Measurements from ENCODE around the gene LMTK2. TPM values are rescaled to one million over a fixed set of nuclear protein-coding genes. Genes with fewer than 3 reads are reported as not detected.
A peak's percentile ranks its signal among the peaks of the same experiment; 100 is the strongest.

Gene LMTK2
- total and polyA plus RNA-seq, 5 experiments from 2014 or later, result 1.8 to 27.9 (median 4.9) TPM

DNA sequence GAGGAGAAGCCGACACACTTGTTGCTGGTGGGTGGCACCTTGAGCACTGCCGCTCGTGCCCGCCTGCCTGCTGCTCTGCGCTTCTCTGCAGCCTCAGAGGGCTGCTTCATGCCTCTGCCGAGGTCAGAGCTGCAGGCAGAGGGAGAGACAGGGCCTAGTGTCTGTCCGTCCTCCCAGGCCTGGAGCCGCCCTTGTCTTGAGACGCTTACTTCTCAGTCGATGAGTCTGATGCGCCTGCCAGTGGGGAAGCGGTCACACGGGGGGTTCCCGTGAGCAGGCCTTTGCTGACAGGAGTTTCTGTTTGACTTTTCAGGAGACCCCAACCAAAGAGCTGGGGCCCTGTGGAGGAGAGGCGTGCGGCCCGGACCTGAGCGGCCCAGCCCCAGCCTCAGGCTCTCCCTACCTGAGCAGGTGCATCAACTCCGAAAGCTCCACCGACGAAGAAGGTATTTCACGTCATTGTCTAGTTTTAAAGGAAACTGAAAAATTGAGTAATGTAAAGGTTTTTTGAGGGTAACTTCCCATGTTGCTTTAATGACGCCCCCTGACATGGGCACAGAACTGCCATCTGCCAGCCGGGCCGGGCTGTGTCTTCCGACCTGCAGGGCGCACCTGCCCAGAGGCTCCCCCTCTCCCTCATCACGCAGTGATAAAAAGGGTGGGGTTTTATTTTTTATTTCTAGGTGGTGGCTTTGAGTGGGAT lies 96.8 kb downstream of the LMTK2 start:
- Mint-ChIP-seq H3K4me3 (peak overlapping the region; percentile 81 to 95 (median 90)), H3K4me1 (peaks cover 36 to 73% (median 69%) of the 10 kb centered on the region in 4 donors), H3K27me3 (no peaks in the 10 kb centered on the region), H3K9me3 (peaks cover 0 to 4% (median 0%) of the 10 kb centered on the region in 9 donors), H3K27ac (peak overlapping the region; percentile 77 to 98 (median 96)), H3K36me3 (peaks cover 0 to 27% (median 13%) of the 10 kb centered on the region in 3 donors)
- ATAC-seq, result peak; percentile 30 to 35
- DNase-seq, result peak in 2 of 10 donors; percentile 9 to 32
- POLR2A ChIA-PET, result interaction anchor here (0.5 to 5.4 kb wide), 18 partner anchors 9 to 675 kb away, joined by 3 to 84 read pairs (median 5); partner anchors contain the start of genes BHLHA15, TECPR1 and TRRAP

DNA sequence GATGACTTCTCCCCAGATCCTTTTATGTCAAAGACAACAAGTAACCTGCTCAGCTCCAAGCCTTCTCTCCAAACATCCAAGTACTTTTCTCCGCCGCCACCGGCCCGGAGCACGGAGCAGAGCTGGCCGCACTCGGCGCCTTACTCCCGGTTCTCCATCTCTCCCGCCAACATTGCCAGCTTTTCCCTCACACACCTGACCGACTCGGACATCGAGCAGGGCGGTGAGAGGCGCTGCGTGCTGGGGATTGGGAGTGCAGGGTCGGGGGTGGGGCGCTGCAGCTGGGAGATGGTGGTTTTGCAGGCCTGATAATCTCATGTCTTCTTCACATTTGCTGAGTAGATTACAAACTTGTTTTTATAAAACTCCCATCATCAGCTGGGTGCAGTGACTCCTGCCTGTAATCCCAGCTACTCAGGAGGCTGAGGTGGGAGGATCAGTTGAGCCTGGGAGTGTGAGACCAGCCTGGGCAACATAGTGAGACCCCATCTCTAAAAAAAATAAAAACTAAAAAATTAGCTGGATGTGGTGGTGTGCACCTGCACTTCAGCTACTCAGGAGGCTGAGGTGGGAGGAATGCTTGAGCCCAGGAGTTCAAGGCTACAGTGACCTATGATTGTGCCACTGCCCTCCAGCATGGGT lies 97.4 kb downstream of the LMTK2 start:
- Mint-ChIP-seq H3K27ac (peak overlapping the region; percentile 77 to 98 (median 96)), H3K4me1 (peaks cover 35 to 73% (median 67%) of the 10 kb centered on the region in 4 donors), H3K36me3 (peaks cover 0 to 30% (median 11%) of the 10 kb centered on the region in 3 donors), H3K27me3 (no peaks in the 10 kb centered on the region), H3K9me3 (peaks cover 0 to 3% (median 0%) of the 10 kb centered on the region in 9 donors), H3K4me3 (peak overlapping the region; percentile 81 to 95 (median 90))
- ATAC-seq, result no peak
- DNase-seq, result no peak
- POLR2A ChIA-PET, result interaction anchor here (0.6 to 5.4 kb wide), 6 partner anchors 8 to 674 kb away, joined by 3 to 84 read pairs (median 10); partner anchors contain the start of genes BHLHA15, TECPR1 and TRRAP

DNA sequence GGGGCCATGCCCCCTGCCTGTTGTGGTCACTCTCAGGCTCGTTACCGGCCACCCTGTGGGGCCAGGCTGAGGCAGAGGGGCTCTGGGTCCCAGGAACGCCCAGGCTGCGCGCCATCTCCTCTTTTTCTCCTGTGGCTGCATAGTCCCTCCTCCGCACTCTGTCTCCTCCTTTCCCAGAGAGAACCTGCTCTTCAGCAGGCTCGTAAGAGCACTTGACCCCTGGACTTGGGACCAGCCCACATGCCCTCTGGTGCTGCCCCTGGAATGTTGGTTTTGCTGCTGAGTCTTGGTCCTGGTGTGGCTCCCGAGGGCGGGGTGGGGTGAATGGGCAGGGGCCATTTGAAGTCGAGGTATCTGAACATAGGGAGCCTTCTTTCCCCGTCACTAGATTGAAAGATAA lies 98.0 kb downstream of the LMTK2 start:
- Mint-ChIP-seq H3K4me1 (peaks cover 34 to 72% (median 64%) of the 10 kb centered on the region in 4 donors), H3K4me3 (peak overlapping the region in 9 of 10 donors; percentile 29 to 95 (median 81))

DNA sequence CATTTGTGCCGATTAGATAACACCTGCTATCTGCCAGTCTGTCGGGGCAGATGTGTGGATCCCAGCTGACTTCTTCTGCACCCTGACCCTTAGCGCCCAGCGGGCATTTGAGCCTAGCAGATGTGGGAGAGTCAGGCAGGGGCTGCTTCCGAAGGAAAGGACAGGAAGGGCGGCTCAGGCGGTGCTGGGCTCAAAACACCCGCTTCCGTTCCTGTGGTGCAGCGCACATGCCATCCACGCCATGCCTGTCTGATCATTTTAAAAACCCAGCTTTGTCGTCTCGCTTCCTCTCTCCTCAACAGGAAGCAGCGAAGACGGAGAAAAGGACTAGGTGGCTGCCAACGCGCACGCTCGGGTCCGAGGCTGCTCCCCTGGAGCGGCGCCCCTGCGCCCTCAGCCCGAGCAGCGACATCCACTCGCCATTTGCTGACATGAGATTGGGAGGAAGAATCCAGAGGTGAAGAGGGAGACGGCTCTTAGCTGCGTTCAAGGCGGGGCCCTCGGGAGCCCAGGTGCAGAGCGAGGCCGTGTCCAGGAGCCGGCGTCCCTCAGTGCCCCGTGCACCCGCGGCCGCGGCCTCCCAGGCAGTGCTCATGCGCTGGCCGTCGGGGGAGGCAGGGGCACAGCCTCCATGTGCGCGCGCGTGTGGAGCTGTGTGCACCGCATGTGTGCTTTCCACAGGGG lies 98.6 kb downstream of the LMTK2 start:
- Mint-ChIP-seq H3K27me3 (no peaks in the 10 kb centered on the region), H3K27ac (peak overlapping the region; percentile 41 to 98 (median 78)), H3K4me1 (peaks cover 30 to 71% (median 61%) of the 10 kb centered on the region in 4 donors), H3K4me3 (peak overlapping the region in 9 of 10 donors; percentile 29 to 95 (median 79)), H3K36me3 (peaks cover 0 to 30% (median 6%) of the 10 kb centered on the region in 3 donors), H3K9me3 (no peaks in the 10 kb centered on the region)
- DNase-seq (no peak), ATAC-seq (no peak)
- POLR2A ChIA-PET, result interaction anchor here (0.5 to 5.4 kb wide), 2 partner anchors 45 to 200 kb away, joined by 8 to 84 read pairs; partner anchors contain the start of gene TECPR1

More for the DNA sequence above, 98.0 kb downstream of the LMTK2 start:
- Mint-ChIP-seq H3K27ac (peak overlapping the region; percentile 41 to 98 (median 78)), H3K36me3 (peaks cover 0 to 30% (median 8%) of the 10 kb centered on the region in 3 donors), H3K9me3 (no peaks in the 10 kb centered on the region), H3K27me3 (no peaks in the 10 kb centered on the region)
- DNase-seq, result no peak
- ATAC-seq, result no peak
- POLR2A ChIA-PET, result interaction anchor here (5.4 kb wide), 1 partner anchor 46 kb away, joined by 84 read pairs; the partner anchor contains the start of gene TECPR1

DNA sequence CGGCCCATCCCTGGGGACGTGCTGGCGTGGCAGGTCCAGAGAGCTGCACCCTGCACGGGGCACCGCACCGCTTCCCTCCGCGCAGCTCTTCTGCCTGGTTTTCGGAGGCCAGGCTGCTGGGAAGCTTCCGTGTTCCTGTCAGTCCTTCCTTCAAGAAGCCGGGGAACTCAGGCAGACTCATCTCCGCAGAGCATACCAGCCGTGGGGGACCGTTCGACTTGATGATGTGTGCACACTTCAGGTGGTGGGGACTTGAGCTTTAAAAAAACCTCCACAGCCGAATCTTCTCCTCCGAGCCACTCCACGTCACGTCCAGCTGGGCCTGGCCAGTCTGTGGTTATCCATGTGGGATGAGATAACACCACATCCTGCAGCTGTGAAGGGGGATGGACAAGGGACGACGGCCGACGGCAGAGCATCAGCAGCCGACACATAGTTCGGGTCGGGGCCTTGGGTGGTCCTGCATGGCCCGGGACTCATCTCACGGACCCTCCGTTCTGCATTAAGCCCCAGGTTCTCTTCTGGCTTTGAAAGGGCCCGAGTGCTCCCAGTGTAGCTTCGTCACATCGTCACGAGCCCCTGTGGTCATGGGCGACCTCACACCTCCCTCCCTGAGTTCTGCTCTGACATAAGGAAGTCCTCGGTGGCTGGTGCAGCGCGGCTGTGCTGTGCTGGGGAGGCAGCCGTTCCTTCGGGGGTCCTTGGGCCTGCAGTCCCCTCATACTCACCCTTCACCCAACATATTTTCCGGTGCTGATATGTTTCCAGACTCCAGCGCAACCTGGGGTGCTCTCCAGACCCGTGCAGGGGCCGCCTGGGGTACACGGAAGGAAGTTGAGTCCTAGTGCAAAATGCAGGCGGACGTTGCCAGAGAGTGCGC lies 100.0 kb downstream of the LMTK2 start:
- peaks cover 0 to 30% (median 6%) of the 10 kb centered on the region in 3 donors for H3K36me3 Mint-ChIP-seq
- ATAC-seq (no peak), DNase-seq (no peak)
- peaks cover 24 to 59% (median 48%) of the 10 kb centered on the region in 4 donors for H3K4me1 Mint-ChIP-seq
- POLR2A ChIA-PET, result no interaction called here
- no peaks in the 10 kb centered on the region for H3K9me3 Mint-ChIP-seq
- H3K4me3 Mint-ChIP-seq, result peak overlapping the region in 3 of 10 donors; percentile 23 to 54 (median 32)
- no peaks in the 10 kb centered on the region for H3K27me3 Mint-ChIP-seq
- H3K27ac Mint-ChIP-seq, result peak overlapping the region in 4 of 10 donors; percentile 25 to 79 (median 68)

DNA sequence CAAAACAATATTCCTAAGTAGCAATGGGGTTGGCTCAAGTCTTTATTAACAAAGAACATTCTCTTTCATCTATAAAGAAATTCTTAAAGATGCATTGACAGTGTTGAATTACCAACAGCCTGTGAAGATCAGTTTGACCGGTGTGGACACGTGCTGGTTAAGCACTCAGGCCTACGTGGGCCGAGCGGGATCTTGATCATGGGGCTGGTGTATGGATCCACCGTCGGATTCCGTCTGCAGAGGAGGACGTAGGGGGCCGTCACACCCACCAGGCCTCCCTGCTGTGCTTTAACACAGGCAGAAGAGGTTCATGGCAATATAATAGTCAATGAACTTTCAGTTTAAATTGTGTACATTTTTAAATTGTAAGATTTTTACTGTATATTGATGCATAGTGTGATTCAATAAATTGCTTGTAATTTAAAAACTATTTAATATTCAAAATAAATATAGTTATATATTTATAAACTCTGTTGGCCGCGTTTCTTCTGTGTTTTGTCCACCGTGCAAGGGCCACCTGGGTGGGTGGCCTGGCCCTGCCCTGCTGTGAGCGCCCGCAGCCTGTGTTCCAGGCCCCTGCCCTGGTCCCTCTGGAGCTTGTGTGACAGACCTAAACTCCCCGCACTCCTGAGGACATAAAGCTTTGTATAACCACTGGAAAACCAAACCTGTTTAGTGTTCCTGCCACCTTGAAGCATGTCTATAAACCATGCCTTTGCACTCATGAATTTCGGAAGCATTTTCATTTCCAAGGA lies 102.7 kb downstream of the LMTK2 start:
- H3K4me1 Mint-ChIP-seq, result peaks cover 8 to 42% (median 24%) of the 10 kb centered on the region in 4 donors
- H3K9me3 Mint-ChIP-seq, result no peaks in the 10 kb centered on the region
- H3K36me3 Mint-ChIP-seq, result peaks cover 0 to 30% (median 6%) of the 10 kb centered on the region in 3 donors
- H3K27ac Mint-ChIP-seq, result peak overlapping the region; percentile 11 to 71 (median 48)
- H3K27me3 Mint-ChIP-seq, result no peaks in the 10 kb centered on the region
- H3K4me3 Mint-ChIP-seq, result peak overlapping the region; percentile 50 to 75 (median 68)
- POLR2A ChIA-PET, result interaction anchor here (0.6 kb wide), 1 partner anchor 963 kb away, joined by 3 read pairs; no protein-coding TSS in a partner anchor
- no peak for DNase-seq
- ATAC-seq, result no peak

DNA sequence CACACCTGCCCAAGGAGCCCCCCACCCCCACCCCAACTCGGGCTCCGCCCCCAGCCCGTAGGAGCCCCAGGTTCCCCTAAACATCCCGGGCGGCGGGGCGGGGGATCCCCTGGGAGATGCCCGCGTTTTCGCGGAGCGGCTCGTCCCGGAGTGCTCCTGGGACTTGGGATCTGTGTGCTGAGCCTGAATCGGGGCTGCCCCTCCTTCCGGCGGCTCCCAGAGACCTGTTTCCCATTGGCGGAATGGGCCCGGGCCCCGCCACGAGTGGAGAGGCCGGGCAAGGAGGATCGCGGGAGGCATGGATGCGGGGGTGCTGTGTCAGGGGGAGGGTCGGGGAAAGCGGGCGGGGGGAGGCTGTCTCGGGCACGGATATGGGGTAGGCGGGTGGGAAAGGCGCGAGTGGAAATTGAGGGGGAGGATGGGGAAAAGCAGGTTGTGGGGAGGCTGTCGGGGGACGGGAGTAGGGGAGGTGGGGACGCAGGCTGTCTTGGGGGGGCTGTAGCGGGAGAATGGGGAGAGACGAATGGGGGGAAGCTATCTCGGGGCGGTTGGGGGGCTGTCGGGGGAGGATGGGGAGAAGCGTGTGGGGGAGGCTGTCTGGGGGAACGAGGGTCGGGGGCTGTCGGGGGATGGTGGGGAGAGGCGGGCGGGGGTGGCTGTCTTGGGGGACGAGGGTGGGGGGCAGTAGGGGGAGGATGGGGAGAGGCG lies 104.0 kb downstream of the LMTK2 start:
- ATAC-seq, result peak in 1 of 2 donors; percentile 15
- Mint-ChIP-seq H3K27me3 (no peaks in the 10 kb centered on the region), H3K27ac (peak overlapping the region in 3 of 10 donors; percentile 24 to 67 (median 43)), H3K4me3 (peak overlapping the region in 6 of 10 donors; percentile 18 to 75 (median 58)), H3K9me3 (no peaks in the 10 kb centered on the region), H3K4me1 (peaks cover 5 to 31% (median 13%) of the 10 kb centered on the region in 4 donors), H3K36me3 (peaks cover 0 to 27% (median 5%) of the 10 kb centered on the region in 3 donors)
- no peak for DNase-seq
- POLR2A ChIA-PET, result interaction anchor here (2.4 to 4.6 kb wide), 2 partner anchors 8 to 40 kb away, joined by 17 to 21 read pairs; no protein-coding TSS in a partner anchor

DNA sequence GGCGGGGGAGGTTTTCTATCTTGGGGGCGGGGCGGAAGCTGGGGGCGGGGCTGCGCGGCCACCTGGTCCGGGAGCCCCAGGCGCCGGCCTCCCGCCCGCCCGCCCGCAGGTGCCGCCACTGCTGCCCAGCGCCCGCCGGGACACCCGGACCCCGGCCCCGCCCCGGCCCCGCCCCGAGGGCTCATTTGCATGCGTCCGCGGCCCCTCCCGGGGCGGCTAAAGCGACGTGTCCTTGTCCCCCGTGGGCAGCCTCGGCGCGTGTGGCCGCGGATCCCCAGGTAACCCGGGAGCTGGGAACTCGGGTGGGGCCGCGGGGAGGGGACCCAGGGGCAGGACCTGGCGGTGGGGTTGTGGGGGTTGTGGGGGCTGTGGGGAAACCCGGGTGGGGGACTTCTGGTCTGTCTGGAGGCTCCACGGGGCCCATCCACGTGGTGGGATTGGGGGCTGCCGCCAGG lies 104.6 kb downstream of the LMTK2 start, which contains the start of gene BHLHA15:
TSS of gene BHLHA15 (plus strand) at position 219 of the 455 bp plus-strand sequence. CDS start 871 bp downstream, outside the sequence.
- Mint-ChIP-seq H3K4me3 (peak within 1 kb of the TSS; percentile 62 to 84 (median 68)), H3K27ac (peak within 1 kb of the TSS in 8 of 10 donors; percentile 13 to 76 (median 47)), H3K4me1 (peaks cover 2 to 25% (median 9%) of the 10 kb centered on the region in 4 donors), H3K36me3 (peaks cover 0 to 26% (median 0%) of the 10 kb centered on the region in 3 donors), H3K9me3 (no peaks in the 10 kb centered on the region), H3K27me3 (no peaks in the 10 kb centered on the region)
- peak; percentile 31 to 45 for ATAC-seq
- peak in 2 of 10 donors; percentile 38 to 44 for DNase-seq
- POLR2A ChIA-PET, result interaction anchor here (2.4 to 4.6 kb wide), 2 partner anchors 8 to 40 kb away, joined by 17 to 21 read pairs; no protein-coding TSS in a partner anchor

DNA sequence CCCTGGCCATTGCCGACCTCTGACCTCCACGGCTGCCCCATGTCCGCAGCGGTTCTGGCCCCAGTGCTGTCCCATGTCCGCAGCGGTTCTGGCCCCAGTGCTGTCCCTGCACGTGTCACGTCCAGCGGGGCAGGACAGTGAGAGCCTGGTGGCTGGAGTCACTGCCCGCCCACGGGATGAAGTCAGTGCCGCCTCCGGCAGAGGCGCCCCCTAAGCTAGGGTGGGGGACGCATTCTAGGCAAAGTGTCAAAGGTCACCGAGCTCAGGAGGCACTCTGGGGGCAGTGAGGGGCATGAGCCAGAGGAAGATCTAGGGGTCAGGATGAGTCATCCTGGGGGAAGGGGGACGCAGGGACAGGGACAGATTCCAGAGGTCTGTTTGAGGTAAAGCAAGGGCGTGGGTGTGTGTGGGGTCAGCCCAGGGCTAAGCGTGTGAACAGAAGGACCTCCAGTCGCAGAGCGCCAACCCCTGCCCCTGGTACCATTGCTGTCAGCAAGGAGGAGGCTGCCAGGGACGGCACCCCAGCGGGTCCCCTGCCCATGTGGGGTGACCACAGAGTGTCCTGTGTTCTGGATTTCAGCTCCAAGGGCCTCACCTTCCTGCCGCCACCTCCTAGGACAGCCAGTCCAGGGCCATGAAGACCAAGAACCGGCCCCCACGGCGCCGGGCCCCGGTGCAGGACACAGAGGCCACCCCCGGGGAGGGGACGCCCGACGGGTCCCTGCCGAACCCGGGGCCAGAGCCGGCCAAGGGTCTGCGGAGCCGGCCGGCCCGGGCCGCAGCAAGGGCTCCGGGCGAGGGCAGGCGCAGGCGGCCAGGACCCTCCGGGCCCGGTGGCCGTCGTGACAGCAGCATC lies 105.2 kb downstream of the LMTK2 start:
- Mint-ChIP-seq H3K9me3 (no peaks in the 10 kb centered on the region), H3K27me3 (no peaks in the 10 kb centered on the region), H3K4me1 (peaks cover 2 to 21% (median 9%) of the 10 kb centered on the region in 4 donors), H3K36me3 (peaks cover 0 to 27% (median 0%) of the 10 kb centered on the region in 3 donors), H3K27ac (peak overlapping the region in 8 of 10 donors; percentile 13 to 76 (median 42)), H3K4me3 (peak overlapping the region; percentile 59 to 84 (median 68))
- DNase-seq (no peak), ATAC-seq (no peak)
- POLR2A ChIA-PET, result interaction anchor here (1.0 to 4.6 kb wide), 5 partner anchors 9 to 39 kb away, joined by 3 to 21 read pairs (median 4); no protein-coding TSS in a partner anchor
